Effector memory CD4-positive, alpha-beta T cell (primary cell): Measurements from ENCODE around the gene RFTN2.
A peak's percentile ranks its signal among the peaks of the same experiment; 100 is the strongest.
"Not testable (repeated sequence)": the region's sequence is repeated elsewhere in the genome, so short reads cannot be mapped to it uniquely, and the experiment has no call there.

ENCODE experiments used
- DNase-seq, 3 donors: peaks; one replicate each; pipeline ENCODE4 v3.0.0-alpha.2; 2020
- H3K27ac ChIP-seq: 2 replicates; pipeline ENCODE4 v1.7.0; 2013; ENCODE audit warnings: mild to moderate bottlenecking, low read length, moderate library complexity; ENCODE audit not compliant: insufficient read depth, poor library complexity, severe bottlenecking
- H3K27me3 ChIP-seq: replicated peaks from 2 replicates; pipeline ENCODE4 v1.7.0; 2013; ENCODE audit warnings: mild to moderate bottlenecking, low read length; ENCODE audit not compliant: insufficient read depth, control insufficient read depth, poor library complexity, severe bottlenecking
- H3K36me3 ChIP-seq: 2 replicates; pipeline ENCODE4 v1.7.0; 2013; ENCODE audit warnings: mild to moderate bottlenecking, low read length, moderate library complexity; ENCODE audit not compliant: control insufficient read depth, insufficient read depth
- H3K4me1 ChIP-seq: 2 replicates; pipeline ENCODE4 v1.7.0; 2013; ENCODE audit warnings: low read length, mild to moderate bottlenecking; ENCODE audit not compliant: control insufficient read depth, insufficient read depth, poor library complexity, severe bottlenecking
- H3K4me3 ChIP-seq: 2 replicates; pipeline ENCODE4 v1.7.0; 2013; ENCODE audit warnings: low read length, low read depth, mild to moderate bottlenecking; ENCODE audit not compliant: insufficient read depth, poor library complexity, severe bottlenecking
- H3K9me3 ChIP-seq: 2 replicates; pipeline ENCODE4 v1.7.0; 2013; ENCODE audit warnings: mild to moderate bottlenecking, low read length, moderate library complexity; ENCODE audit not compliant: control insufficient read depth
- total RNA-seq, 3 donors: gene quantifications; one replicate each; lab custom pipeline; 2026; lab: John Stamatoyannopoulos, UW

RFTN2 gene
- 0 to 0.19 (median 0) reads per million in 3 donors for total RNA-seq

- Histone ChIP-seq H3K36me3 (no peaks in the 10 kb centered on the region), H3K27ac (no peak within 1 kb of the TSS), H3K9me3 (no peaks in the 10 kb centered on the region), H3K27me3 (peaks cover 7% of the 10 kb centered on the region), H3K4me3 (no peak within 1 kb of the TSS), H3K4me1 (no peaks in the 10 kb centered on the region)
- DNase-seq = no peak
These were observed at the start of gene RFTN2 for GRCh38 chr2:197675246-197675645. TSS of gene RFTN2 (minus strand) at chr2:197675587. CDS start at chr2:197675458, 129 bp downstream.

- no peak overlapping the region for H3K27ac ChIP-seq
These were observed 42.5 kb upstream of the RFTN2 start for GRCh38 chr2:197717863-197718262.

GRCh38 chr2:197713271-197713670, 37.9 kb upstream of the RFTN2 start:
- Histone ChIP-seq H3K9me3 (no peaks in the 10 kb centered on the region), H3K36me3 (peaks cover 8% of the 10 kb centered on the region), H3K4me3 (no peak overlapping the region), H3K4me1 (peaks cover 6% of the 10 kb centered on the region), H3K27me3 (no peaks in the 10 kb centered on the region), H3K27ac (no peak overlapping the region)
- DNase-seq = no peak

More at GRCh38 chr2:197717863-197718262, 42.5 kb upstream of the RFTN2 start:
- H3K9me3 ChIP-seq = no peaks in the 10 kb centered on the region
- no peaks in the 10 kb centered on the region for H3K4me1 ChIP-seq
- no peak for DNase-seq
- H3K27me3 ChIP-seq = no peaks in the 10 kb centered on the region
- no peaks in the 10 kb centered on the region for H3K36me3 ChIP-seq
- H3K4me3 ChIP-seq = no peak overlapping the region

- DNase-seq = no peak
- Histone ChIP-seq H3K36me3 (peaks cover 8% of the 10 kb centered on the region), H3K27me3 (no peaks in the 10 kb centered on the region), H3K27ac (no peak overlapping the region), H3K9me3 (no peaks in the 10 kb centered on the region), H3K4me3 (no peak overlapping the region), H3K4me1 (peaks cover 19% of the 10 kb centered on the region)
These were observed 36.2 kb upstream of the RFTN2 start for GRCh38 chr2:197711578-197711977.

- H3K27me3 ChIP-seq = no peaks in the 10 kb centered on the region
- peaks cover 8% of the 10 kb centered on the region for H3K36me3 ChIP-seq
- no peak for DNase-seq
- peaks cover 29% of the 10 kb centered on the region for H3K4me1 ChIP-seq
- H3K9me3 ChIP-seq = no peaks in the 10 kb centered on the region
- H3K4me3 ChIP-seq = no peak overlapping the region
- H3K27ac ChIP-seq = no peak overlapping the region
These were observed 35.1 kb upstream of the RFTN2 start for GRCh38 chr2:197710424-197711042.

GRCh38 chr2:197709140-197709539, 33.8 kb upstream of the RFTN2 start:
- H3K4me3 ChIP-seq, H3K27me3 ChIP-seq, DNase-seq, H3K9me3 ChIP-seq, H3K27ac ChIP-seq: not testable (repeated sequence)
- H3K4me1 ChIP-seq = peaks cover 29% of the 10 kb centered on the region
- H3K36me3 ChIP-seq = peaks cover 11% of the 10 kb centered on the region

GRCh38 chr2:197708331-197708730, 32.9 kb upstream of the RFTN2 start:
- Histone ChIP-seq H3K9me3 (no peaks in the 10 kb centered on the region), H3K36me3 (peaks cover 11% of the 10 kb centered on the region), H3K4me3 (no peak overlapping the region), H3K27ac (no peak overlapping the region), H3K27me3 (no peaks in the 10 kb centered on the region), H3K4me1 (peaks cover 29% of the 10 kb centered on the region)
- no peak for DNase-seq

- no peaks in the 10 kb centered on the region for H3K27me3 ChIP-seq
- H3K36me3 ChIP-seq = peaks cover 11% of the 10 kb centered on the region
- H3K9me3 ChIP-seq = no peaks in the 10 kb centered on the region
- DNase-seq = no peak
- peaks cover 29% of the 10 kb centered on the region for H3K4me1 ChIP-seq
- no peak overlapping the region for H3K27ac ChIP-seq
- no peak overlapping the region for H3K4me3 ChIP-seq
These were observed 32.2 kb upstream of the RFTN2 start for GRCh38 chr2:197707316-197708213.

- no peak for DNase-seq
- Histone ChIP-seq H3K27ac (no peak overlapping the region), H3K9me3 (no peaks in the 10 kb centered on the region), H3K27me3 (no peaks in the 10 kb centered on the region), H3K4me3 (peak overlapping the region; percentile 83), H3K4me1 (peaks cover 29% of the 10 kb centered on the region), H3K36me3 (peaks cover 10% of the 10 kb centered on the region)
These were observed 31.4 kb upstream of the RFTN2 start for GRCh38 chr2:197706839-197707207.
